GM12878 (cell line): ENCODE results near the gene ADGRL3. TPM values are rescaled to one million over a fixed set of nuclear protein-coding genes. Genes with fewer than 3 reads are reported as not detected.

ENCODE experiments used
- ATAC-seq: fragments of 200-7000 bp; cut with Tn5 transposase; 3 replicates; pipeline ENCODE4 v1.9.1; 2020; ENCODE audit warnings: mild to moderate bottlenecking, moderate library complexity
- BruUV-seq: library from RNA; stranded (reverse); fragments of 400-500 nt; replicated peaks from 2 replicates; lab custom pipeline; 2021; lab: Mats Ljungman, UMichigan
- CTCF ChIA-PET: fragments of 300-600 bp; sonication (Branson Sonifier 250); formaldehyde crosslinking; extraction: SDS; loops from one replicate; lab custom pipeline; 2021; ENCODE audit warnings: inconsistent platforms; lab: Yijun Ruan, JAX
- POLR2A ChIA-PET: fragments of 350-600 bp; formaldehyde crosslinking; extraction: SDS; loops from one replicate; lab custom pipeline; 2021; ENCODE audit warnings: inconsistent platforms; lab: Charles Lee
- RAD21 ChIA-PET: fragments of 300-600 bp; sonication (Branson Sonifier 250); formaldehyde crosslinking; loops from one replicate; lab custom pipeline; 2023; ENCODE audit warnings: antibody characterized with exemption; ENCODE audit not compliant: unreplicated experiment; lab: Charles Lee
- SMC1A ChIA-PET: fragments of 300-600 bp; sonication (Branson Sonifier 250); formaldehyde crosslinking; loops from one replicate; lab custom pipeline; 2023; ENCODE audit not compliant: unreplicated experiment, uncharacterized antibody; lab: Charles Lee
- DNase-seq: peaks from one replicate; pipeline ENCODE4 v3.0.0-alpha.2; 2011; ENCODE audit warnings: low read depth, low spot score
- FAIRE-seq: peaks from 3 replicates; lab custom pipeline; 2011; peaks lifted over from hg19 to GRCh38; lab: Jason Lieb, UNC
- H2AFZ ChIP-seq: 2 replicates; pipeline ENCODE4 v1.6.0; 2011; ENCODE audit warnings: low read depth, low read length, control low read depth; ENCODE audit not compliant: control insufficient read depth
- H3K27ac ChIP-seq: 2 replicates; pipeline ENCODE4 v1.5.1; 2011; ENCODE audit warnings: control low read depth; ENCODE audit not compliant: control insufficient read depth, insufficient read depth
- H3K27me3 ChIP-seq, 2 experiments: replicated peaks in 1 of 2; 2 replicates each; pipeline versions ENCODE4 v1.6.0 to v1.6.1; 2011; ENCODE audit warnings: low read length in 1 of 2; ENCODE audit not compliant: control insufficient read depth in 2 of 2, insufficient read depth in 2 of 2
- H3K36me3 ChIP-seq, 2 experiments: 2 replicates each; pipeline ENCODE4 v1.5.1; 2011; ENCODE audit warnings: low read length in 1 of 2; ENCODE audit not compliant: control insufficient read depth in 2 of 2, insufficient read depth in 2 of 2
- H3K4me1 ChIP-seq: 2 replicates; pipeline ENCODE4 v1.6.1; 2011; ENCODE audit warnings: mild to moderate bottlenecking, low read length, moderate library complexity, mixed read lengths; ENCODE audit not compliant: control insufficient read depth, insufficient read depth
- H3K4me2 ChIP-seq: 2 replicates; pipeline ENCODE4 v1.6.0; 2011; ENCODE audit warnings: control low read depth; ENCODE audit not compliant: control insufficient read depth, insufficient read depth
- H3K4me3 ChIP-seq: fragments of 200-600 bp; sonication (generic); 2 replicates; pipeline ENCODE4 v1.5.1; 2016
- H3K79me2 ChIP-seq: 2 replicates; pipeline ENCODE4 v1.6.0; 2011; ENCODE audit warnings: low read length; ENCODE audit not compliant: control insufficient read depth, insufficient read depth
- H3K9ac ChIP-seq: 2 replicates; pipeline ENCODE4 v1.8.0; 2011; ENCODE audit warnings: low read length, control low read depth, mixed read lengths; ENCODE audit not compliant: control insufficient read depth, insufficient read depth
- H3K9me3 ChIP-seq: replicated peaks from 3 replicates; pipeline ENCODE4 v1.5.1; 2011; ENCODE audit warnings: mild to moderate bottlenecking, low read length; ENCODE audit not compliant: control insufficient read depth, insufficient read depth
- H4K20me1 ChIP-seq: 2 replicates; pipeline ENCODE4 v1.6.0; 2011; ENCODE audit not compliant: control insufficient read depth, insufficient read depth
- BCL11A ChIP-seq: IDR thresholded peaks from 2 replicates; pipeline ENCODE4 v1.6.1; 2011; ENCODE audit warnings: low read depth, low read length
- CEBPB ChIP-seq, 2 experiments: fragments of 150-350 bp in 1 of 2; IDR thresholded peaks; 2 replicates each; pipeline ENCODE4 v1.6.1; 2012 to 2014; ENCODE audit warnings: low read depth in 2 of 2, low read length in 2 of 2, borderline replicate concordance in 1 of 2, inconsistent platforms in 1 of 2
- CREB1 ChIP-seq: IDR thresholded peaks from 2 replicates; pipeline ENCODE4 v1.6.1; 2012; ENCODE audit warnings: low read depth, mild to moderate bottlenecking, inconsistent platforms
- MEF2A ChIP-seq: IDR thresholded peaks from 2 replicates; pipeline ENCODE4 v1.6.1; 2011; ENCODE audit warnings: low read depth, mild to moderate bottlenecking, low read length, moderate library complexity; ENCODE audit not compliant: insufficient read depth
- MYC ChIP-seq: IDR thresholded peaks from 2 replicates; pipeline ENCODE4 v1.6.1; 2011; ENCODE audit warnings: mild to moderate bottlenecking, low read length, moderate library complexity, inconsistent platforms; ENCODE audit not compliant: insufficient read depth, insufficient replicate concordance, insufficient read length, severe bottlenecking
- NKRF ChIP-seq: fragments of 450-650 bp; conservative IDR thresholded peaks from 2 replicates; pipeline ENCODE4 v1.6.1; 2017; ENCODE audit warnings: mild to moderate bottlenecking, moderate library complexity
- NR2F1 ChIP-seq: fragments of 450-650 bp; conservative IDR thresholded peaks from 2 replicates; pipeline ENCODE4 v1.6.1; 2017; ENCODE audit warnings: mild to moderate bottlenecking
- PML ChIP-seq: IDR thresholded peaks from 2 replicates; pipeline ENCODE4 v1.6.1; 2012; ENCODE audit warnings: low read length, inconsistent platforms
- RAD21 ChIP-seq: IDR thresholded peaks from 2 replicates; pipeline ENCODE4 v1.6.1; 2011; ENCODE audit warnings: mild to moderate bottlenecking, low read depth, low read length, moderate library complexity; ENCODE audit not compliant: insufficient read depth
- RBBP5 ChIP-seq: fragments of 200-600 bp; sonication (generic); conservative IDR thresholded peaks from 2 replicates; pipeline ENCODE4 v1.6.1; 2016
- SMC3 ChIP-seq: IDR thresholded peaks from 2 replicates; pipeline ENCODE4 v1.6.1; 2011; ENCODE audit warnings: low read length, improper control_type of control experiment, borderline replicate concordance
- SREBF1 ChIP-seq: IDR thresholded peaks from 2 replicates; pipeline ENCODE4 v1.6.1; 2012; ENCODE audit warnings: mild to moderate bottlenecking, low read length
- WRNIP1 ChIP-seq: IDR thresholded peaks from 2 replicates; pipeline ENCODE4 v1.6.1; 2011; ENCODE audit warnings: low read depth, low read length, improper control_type of control experiment, borderline replicate concordance
- WGBS: methylation state at CpG from one replicate; pipeline ENCODE4 v1.1.6; 2016; ENCODE audit warnings: low lambda C conversion rate; ENCODE audit not compliant: insufficient replicate concordance, insufficient coverage; ENCODE audit errors: missing lambda C conversion rate; 5-methylcytosine and 5-hydroxymethylcytosine counted together
- in situ Hi-C: fragments of 300-500 bp; cut with MboI; formaldehyde crosslinking; loops from 9 replicates; pipeline ENCODE4 v1.14.3; 2018; ENCODE audit warnings: mixed read lengths
- intact Hi-C: fragments of 100-400 bp; cut with micrococcal nuclease; formaldehyde crosslinking; loops from one replicate; pipeline ENCODE4 v1.14.2; 2022; ENCODE audit not compliant: unreplicated experiment
- polyA plus RNA-seq, 11 experiments: library from polyadenylated mRNA; depleted of rRNA in 4 of 11; unstranded in 6 of 11; stranded (reverse) in 5 of 11; fragments of >200 nt; fragmentation: Nextera tagmentation in 4 of 11; fragmentation: Illumina TruSeq in 1 of 11; extraction: Ambion mirVana in 4 of 11; extraction: Trizol in 1 of 11; gene quantifications; 1 replicate in 1 of 11; 2 replicates in 10 of 11; pipeline versions ENCODE4 v1.2.1 to v1.2.3, GENCODE V29; 2011 to 2016; ENCODE audit warnings: inconsistent platforms in 2 of 11, missing spikeins in 2 of 11, low read depth in 1 of 11
- total RNA-seq, 4 experiments: library from RNA; depleted of rRNA in 3 of 4; stranded (reverse); fragments of >200 nt in 3 of 4; fragmentation: Illumina TruSeq in 1 of 4; extraction: Trizol in 1 of 4; gene quantifications; 2 replicates each; pipeline versions ENCODE4 v1.2.1 to v1.2.3, GENCODE V29; 2013 to 2021
- TF ChIP-seq, protein P1 (sequence below): fragments of 450-650 bp; IDR thresholded peaks from 2 replicates; pipeline ENCODE4 v1.6.1; 2017; ENCODE audit warnings: mild to moderate bottlenecking, moderate library complexity

The ADGRL3 gene
- total and polyA plus RNA-seq, 10 of the 15 experiments (the other 5 are each of a cell fraction or from before 2014, with no cell fraction given), result 1.1 TPM; not detected in 9

DNA sequence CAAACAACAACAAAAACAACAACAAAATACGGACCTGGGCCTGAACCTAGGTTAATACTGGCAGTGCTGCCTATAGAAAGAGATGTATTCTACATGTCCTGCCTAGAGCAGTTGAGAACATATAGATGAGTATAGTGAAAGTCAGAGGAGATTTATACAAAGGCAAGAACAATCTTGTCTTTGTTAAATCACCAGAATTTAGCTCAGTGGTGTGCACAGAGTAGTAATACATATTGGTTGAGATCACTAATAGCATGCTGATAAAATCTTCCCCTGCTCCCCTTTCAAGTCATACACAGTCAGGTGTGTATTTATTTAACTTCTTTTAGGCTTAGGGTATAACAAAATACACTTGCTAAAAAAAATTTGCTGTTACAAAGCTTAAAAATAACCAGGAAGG, 247.8 kb downstream of the ADGRL3 start:
- SMC1A ChIA-PET, result no interaction called here
- no peak overlapping the region for H3K4me3 ChIP-seq
- RAD21 ChIA-PET, result no interaction called here
- no peak overlapping the region for H3K9ac ChIP-seq
- no peaks in the 10 kb centered on the region for H4K20me1 ChIP-seq
- ATAC-seq, result no peak
- BruUV-seq, result no TSS peak
- H3K36me3 ChIP-seq, result no peaks in the 10 kb centered on the region
- intact Hi-C loops, result no loop called here
- H2AFZ ChIP-seq, result no peak overlapping the region
- CTCF ChIA-PET, result no interaction called here
- FAIRE-seq, result no peak
- no peak overlapping the region for H3K4me2 ChIP-seq
- no peaks in the 10 kb centered on the region for H3K4me1 ChIP-seq
- in situ Hi-C loops, result no loop called here
- POLR2A ChIA-PET, result no interaction called here
- TF ChIP-seq WRNIP1, result no peak
- TF ChIP-seq, all 136 proteins: peak for 0
- Histone ChIP-seq H3K79me2 (no peaks in the 10 kb centered on the region), H3K27me3 (no peaks in the 10 kb centered on the region), H3K9me3 (no peaks in the 10 kb centered on the region), H3K27ac (no peak overlapping the region)
- DNase-seq, result no peak
- WGBS, result 0% methylated on average over 1 of the region's 1 CpG

DNA sequence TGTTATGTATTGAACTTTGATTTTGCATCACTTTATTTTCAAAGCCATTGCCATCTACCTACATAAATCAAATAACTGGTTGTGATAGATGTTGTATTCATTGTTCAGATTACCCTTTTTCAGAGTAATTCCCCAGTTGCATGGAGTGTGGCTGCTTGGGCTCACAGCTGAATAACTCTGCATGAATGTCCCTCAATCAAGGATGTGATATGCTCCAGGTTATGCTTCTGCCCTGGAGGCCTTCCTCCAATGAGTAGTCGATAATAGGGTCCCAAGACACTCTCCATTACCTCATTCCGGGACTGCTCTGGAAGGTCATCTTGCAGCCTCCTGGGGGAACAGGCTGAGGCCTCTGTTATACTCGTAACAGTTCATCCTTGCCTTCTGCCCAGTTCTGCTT, 251.8 kb downstream of the ADGRL3 start:
- 15% methylated on average over 3 of the region's 3 CpGs for WGBS
- H4K20me1 ChIP-seq, result no peaks in the 10 kb centered on the region
- DNase-seq, result no peak
- in situ Hi-C loops, result no loop called here
- POLR2A ChIA-PET, result no interaction called here
- no peaks in the 10 kb centered on the region for H3K4me1 ChIP-seq
- TF ChIP-seq MYC (no peak), MEF2A (no peak), CEBPB (IDR thresholded peaks at IDR 0.05; ENCODE audit: borderline replicate concordance in 1 of 2, low read depth in 2 of 2, low read length in 2 of 2) (no peak), NR2F1 (no peak), SREBF1 (no peak), RAD21 (no peak), RBBP5 (no peak), SMC3 (no peak), NKRF (no peak), PML (no peak), CREB1 (no peak), BCL11A (no peak)
- TF ChIP-seq, protein P1, sequence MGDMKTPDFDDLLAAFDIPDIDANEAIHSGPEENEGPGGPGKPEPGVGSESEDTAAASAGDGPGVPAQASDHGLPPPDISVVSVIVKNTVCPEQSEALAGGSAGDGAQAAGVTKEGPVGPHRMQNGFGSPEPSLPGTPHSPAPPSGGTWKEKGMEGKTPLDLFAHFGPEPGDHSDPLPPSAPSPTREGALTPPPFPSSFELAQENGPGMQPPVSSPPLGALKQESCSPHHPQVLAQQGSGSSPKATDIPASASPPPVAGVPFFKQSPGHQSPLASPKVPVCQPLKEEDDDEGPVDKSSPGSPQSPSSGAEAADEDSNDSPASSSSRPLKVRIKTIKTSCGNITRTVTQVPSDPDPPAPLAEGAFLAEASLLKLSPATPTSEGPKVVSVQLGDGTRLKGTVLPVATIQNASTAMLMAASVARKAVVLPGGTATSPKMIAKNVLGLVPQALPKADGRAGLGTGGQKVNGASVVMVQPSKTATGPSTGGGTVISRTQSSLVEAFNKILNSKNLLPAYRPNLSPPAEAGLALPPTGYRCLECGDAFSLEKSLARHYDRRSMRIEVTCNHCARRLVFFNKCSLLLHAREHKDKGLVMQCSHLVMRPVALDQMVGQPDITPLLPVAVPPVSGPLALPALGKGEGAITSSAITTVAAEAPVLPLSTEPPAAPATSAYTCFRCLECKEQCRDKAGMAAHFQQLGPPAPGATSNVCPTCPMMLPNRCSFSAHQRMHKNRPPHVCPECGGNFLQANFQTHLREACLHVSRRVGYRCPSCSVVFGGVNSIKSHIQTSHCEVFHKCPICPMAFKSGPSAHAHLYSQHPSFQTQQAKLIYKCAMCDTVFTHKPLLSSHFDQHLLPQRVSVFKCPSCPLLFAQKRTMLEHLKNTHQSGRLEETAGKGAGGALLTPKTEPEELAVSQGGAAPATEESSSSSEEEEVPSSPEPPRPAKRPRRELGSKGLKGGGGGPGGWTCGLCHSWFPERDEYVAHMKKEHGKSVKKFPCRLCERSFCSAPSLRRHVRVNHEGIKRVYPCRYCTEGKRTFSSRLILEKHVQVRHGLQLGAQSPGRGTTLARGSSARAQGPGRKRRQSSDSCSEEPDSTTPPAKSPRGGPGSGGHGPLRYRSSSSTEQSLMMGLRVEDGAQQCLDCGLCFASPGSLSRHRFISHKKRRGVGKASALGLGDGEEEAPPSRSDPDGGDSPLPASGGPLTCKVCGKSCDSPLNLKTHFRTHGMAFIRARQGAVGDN, result no peak
- TF ChIP-seq, all 136 proteins: peak for 0
- Histone ChIP-seq H3K9ac (no peak overlapping the region), H3K9me3 (no peaks in the 10 kb centered on the region), H3K27me3 (no peaks in the 10 kb centered on the region), H3K27ac (no peak overlapping the region), H3K79me2 (no peaks in the 10 kb centered on the region), H2AFZ (no peak overlapping the region), H3K36me3 (no peaks in the 10 kb centered on the region), H3K4me3 (no peak overlapping the region), H3K4me2 (no peak overlapping the region)
- ChIA-PET RAD21 (no interaction called here), CTCF (no interaction called here), SMC1A (no interaction called here)
- FAIRE-seq (no peak), ATAC-seq (no peak)
- no TSS peak for BruUV-seq
- intact Hi-C loops, result no loop called here
